ENCODE results near the gene FOSL2. TPM values are rescaled to one million over a fixed set of nuclear protein-coding genes. Genes with fewer than 3 reads are reported as not detected.

The FOSL2 gene
- total RNA-seq, 1 donor from 2014 or later, result 50.2 TPM

DNA sequence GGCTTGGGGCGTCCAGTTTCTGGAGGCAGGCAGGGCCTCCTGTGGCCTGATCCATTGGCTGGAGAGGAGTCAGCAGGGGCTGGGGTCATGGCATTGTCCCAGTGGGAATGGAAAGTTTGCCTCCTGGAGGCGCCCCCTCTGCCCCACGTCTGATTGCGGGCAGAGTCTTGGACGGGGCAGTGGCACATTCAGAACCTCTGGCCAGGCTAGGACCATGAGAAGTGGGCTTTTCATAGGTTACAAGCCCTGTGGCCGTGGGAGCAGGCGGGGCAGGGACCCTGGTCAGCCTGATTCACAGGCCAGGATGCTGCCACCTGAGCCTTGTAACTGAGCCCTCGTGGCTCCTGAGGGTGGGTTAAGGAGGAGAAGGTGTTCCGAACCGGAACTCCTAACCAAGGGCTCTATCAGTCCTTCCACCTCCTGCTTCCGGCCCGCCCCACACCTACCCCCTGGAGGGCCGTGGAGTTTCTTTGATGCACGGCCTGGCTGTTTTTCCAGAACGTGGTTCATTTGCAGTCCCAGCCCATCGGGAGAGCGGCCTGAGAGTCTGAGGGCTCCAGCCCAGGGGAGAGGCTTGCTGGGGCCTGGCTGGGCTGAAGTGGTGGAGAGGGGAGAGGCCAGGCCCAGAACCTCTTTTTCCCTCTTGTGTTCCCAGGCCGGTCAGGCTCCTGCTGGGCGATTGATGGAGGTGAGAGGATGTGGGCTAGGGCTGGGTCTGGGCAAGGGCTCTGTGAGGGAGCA lies 59.3 kb downstream of the FOSL2 start:
- Histone ChIP-seq H3K27ac (replicated peaks) (no peak overlapping the region), H3K9me3 (replicated peaks) (no peaks in the 10 kb centered on the region), H3K4me3 (no peak overlapping the region), H3K4me1 (peaks cover 13% of the 10 kb centered on the region), H3K36me3 (no peaks in the 10 kb centered on the region), H3K27me3 (ENCODE audit: low read depth) (no peaks in the 10 kb centered on the region)
- no peak for DNase-seq
- no peak for TF ChIP-seq CTCF (IDR thresholded peaks at IDR 0.05; ENCODE audit: borderline replicate concordance)
- intact Hi-C loops (cut with micrococcal nuclease), result no loop called here

DNA sequence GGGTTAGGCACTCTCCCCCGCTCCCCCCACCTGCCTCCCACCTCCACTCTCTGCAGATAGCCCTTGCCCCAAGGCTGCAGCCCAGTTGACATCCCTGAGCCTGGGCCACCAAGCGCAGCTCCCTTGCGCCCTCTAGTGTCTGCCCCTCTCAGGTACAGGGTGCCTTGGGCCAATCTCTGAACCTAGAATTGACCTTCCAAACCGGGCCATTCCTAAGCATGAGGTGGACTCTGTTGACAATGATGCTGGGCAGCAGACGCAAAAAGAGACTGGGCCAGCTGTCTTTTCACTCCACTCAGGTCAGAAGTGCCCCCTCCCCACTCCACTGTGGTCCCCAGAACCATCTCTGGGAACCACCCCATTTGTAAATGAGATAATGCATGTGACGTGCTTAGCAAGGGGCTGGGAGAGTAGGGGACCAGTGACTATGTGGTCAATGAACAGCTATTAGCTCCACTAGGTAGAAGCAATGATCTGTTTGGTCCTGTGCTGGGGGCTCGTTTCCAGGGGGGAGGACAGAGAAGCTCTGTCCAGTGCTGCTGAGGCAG lies 60.0 kb downstream of the FOSL2 start:
- intact Hi-C loops (cut with micrococcal nuclease), result no loop called here
- TF ChIP-seq CTCF (IDR thresholded peaks at IDR 0.05; ENCODE audit: borderline replicate concordance), result peak; percentile 91
- Histone ChIP-seq H3K9me3 (replicated peaks) (no peaks in the 10 kb centered on the region), H3K4me3 (no peak overlapping the region), H3K27me3 (ENCODE audit: low read depth) (no peaks in the 10 kb centered on the region), H3K4me1 (peaks cover 13% of the 10 kb centered on the region), H3K27ac (replicated peaks) (no peak overlapping the region), H3K36me3 (no peaks in the 10 kb centered on the region)
- DNase-seq, result peak; percentile 74

DNA sequence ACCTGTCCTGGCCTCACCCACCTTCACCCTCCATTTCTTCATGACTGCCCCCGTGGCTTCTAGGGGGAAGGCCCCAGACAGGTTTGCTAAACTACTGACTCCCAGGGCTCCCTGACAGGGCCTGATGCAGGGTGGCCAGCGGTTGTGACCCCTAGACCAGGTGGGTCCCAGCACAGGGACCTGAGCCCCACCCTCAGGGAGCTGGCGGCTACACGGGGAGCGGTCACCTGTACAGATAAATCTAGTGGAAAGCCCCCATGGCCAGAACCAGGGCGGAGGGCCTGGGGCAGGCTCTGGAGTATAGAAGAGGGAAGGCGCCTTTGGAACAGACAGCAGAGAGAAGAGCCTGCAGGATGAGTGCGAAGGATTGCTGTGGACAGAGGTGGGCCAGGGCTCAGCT lies 60.7 kb downstream of the FOSL2 start:
- intact Hi-C loops (cut with micrococcal nuclease), result no loop called here
- TF ChIP-seq CTCF (IDR thresholded peaks at IDR 0.05; ENCODE audit: borderline replicate concordance), result no peak
- no peak overlapping the region for H3K4me3 ChIP-seq

GRCh38 chr2:28454016-28454930 lies 61.6 kb downstream of the FOSL2 start:
- DNase-seq, result no peak
- Histone ChIP-seq H3K27me3 (ENCODE audit: low read depth) (no peaks in the 10 kb centered on the region), H3K36me3 (no peaks in the 10 kb centered on the region), H3K27ac (replicated peaks) (no peak overlapping the region), H3K4me1 (peaks cover 7% of the 10 kb centered on the region), H3K4me3 (no peak overlapping the region), H3K9me3 (replicated peaks) (no peaks in the 10 kb centered on the region)
- intact Hi-C loops (cut with micrococcal nuclease), result no loop called here
- no peak for TF ChIP-seq CTCF (IDR thresholded peaks at IDR 0.05; ENCODE audit: borderline replicate concordance)

More for the DNA sequence above, 60.7 kb downstream of the FOSL2 start:
- DNase-seq, result no peak
- Histone ChIP-seq H3K27me3 (ENCODE audit: low read depth) (no peaks in the 10 kb centered on the region), H3K27ac (replicated peaks) (no peak overlapping the region), H3K4me1 (peaks cover 12% of the 10 kb centered on the region), H3K36me3 (no peaks in the 10 kb centered on the region), H3K9me3 (replicated peaks) (no peaks in the 10 kb centered on the region)

GRCh38 chr2:28457237-28457636 lies 64.6 kb downstream of the FOSL2 start:
- Histone ChIP-seq H3K27ac (replicated peaks) (no peak overlapping the region), H3K4me3 (no peak overlapping the region), H3K9me3 (replicated peaks) (peaks cover 4% of the 10 kb centered on the region), H3K36me3 (no peaks in the 10 kb centered on the region), H3K4me1 (no peaks in the 10 kb centered on the region), H3K27me3 (ENCODE audit: low read depth) (no peaks in the 10 kb centered on the region)
- intact Hi-C loops (cut with micrococcal nuclease), result no loop called here
- DNase-seq, result no peak
- no peak for TF ChIP-seq CTCF (IDR thresholded peaks at IDR 0.05; ENCODE audit: borderline replicate concordance)

Data from left ventricle myocardium inferior (tissue), 1 donor.